ENCODE measurements around the gene RELN.

Gene RELN

GRCh38 chr7:103702982-103703381 lies 286.5 kb downstream of the RELN start:
- TF ChIP-seq CTCF (conservative IDR thresholded peaks at IDR 0.05), result no peak
- no peak overlapping the region for H3K27ac ChIP-seq

- TF ChIP-seq CTCF (conservative IDR thresholded peaks at IDR 0.05), result no peak
- H3K27ac ChIP-seq, result no peak overlapping the region
Measured at GRCh38 chr7:103702454-103702853, 287.0 kb downstream of the RELN start.

- no peak for TF ChIP-seq CTCF (conservative IDR thresholded peaks at IDR 0.05)
- no peak overlapping the region for H3K27ac ChIP-seq
Measured at GRCh38 chr7:103699032-103699431, 290.4 kb downstream of the RELN start.

GRCh38 chr7:103698064-103698463 lies 291.4 kb downstream of the RELN start:
- TF ChIP-seq CTCF (conservative IDR thresholded peaks at IDR 0.05), result no peak
- H3K27ac ChIP-seq, result no peak overlapping the region

GRCh38 chr7:103695521-103695920 lies 293.9 kb downstream of the RELN start:
- TF ChIP-seq CTCF (conservative IDR thresholded peaks at IDR 0.05), result no peak
- H3K27ac ChIP-seq, result no peak overlapping the region

GRCh38 chr7:103694304-103694703 lies 295.2 kb downstream of the RELN start:
- TF ChIP-seq CTCF (conservative IDR thresholded peaks at IDR 0.05), result no peak
- no peak overlapping the region for H3K27ac ChIP-seq

- H3K27ac ChIP-seq, result peak overlapping the region; percentile 64
- TF ChIP-seq CTCF (conservative IDR thresholded peaks at IDR 0.05), result no peak
Measured at GRCh38 chr7:103691291-103691690, 298.2 kb downstream of the RELN start.

All from VCaP (cell line).